ENCODE measurements around the gene P2RX3.

- TF ChIP-seq CTCF (IDR thresholded peaks at IDR 0.05; ENCODE audit: low read length) = no peak
- no peak for TF ChIP-seq EZH2 (IDR thresholded peaks at IDR 0.05; ENCODE audit: borderline replicate concordance, low read length)
Observed at GRCh38 chr11:57343825-57344224, 5.7 kb downstream of the P2RX3 start.
